ENCODE results near the gene CFDP1. TPM values are rescaled to one million over a fixed set of nuclear protein-coding genes. Genes with fewer than 3 reads are reported as not detected.

Gene CFDP1
- polyA plus RNA-seq, 2 of the 4 experiments (the other 2 are of a cell fraction), result 70.2 to 72.8 TPM

DNA sequence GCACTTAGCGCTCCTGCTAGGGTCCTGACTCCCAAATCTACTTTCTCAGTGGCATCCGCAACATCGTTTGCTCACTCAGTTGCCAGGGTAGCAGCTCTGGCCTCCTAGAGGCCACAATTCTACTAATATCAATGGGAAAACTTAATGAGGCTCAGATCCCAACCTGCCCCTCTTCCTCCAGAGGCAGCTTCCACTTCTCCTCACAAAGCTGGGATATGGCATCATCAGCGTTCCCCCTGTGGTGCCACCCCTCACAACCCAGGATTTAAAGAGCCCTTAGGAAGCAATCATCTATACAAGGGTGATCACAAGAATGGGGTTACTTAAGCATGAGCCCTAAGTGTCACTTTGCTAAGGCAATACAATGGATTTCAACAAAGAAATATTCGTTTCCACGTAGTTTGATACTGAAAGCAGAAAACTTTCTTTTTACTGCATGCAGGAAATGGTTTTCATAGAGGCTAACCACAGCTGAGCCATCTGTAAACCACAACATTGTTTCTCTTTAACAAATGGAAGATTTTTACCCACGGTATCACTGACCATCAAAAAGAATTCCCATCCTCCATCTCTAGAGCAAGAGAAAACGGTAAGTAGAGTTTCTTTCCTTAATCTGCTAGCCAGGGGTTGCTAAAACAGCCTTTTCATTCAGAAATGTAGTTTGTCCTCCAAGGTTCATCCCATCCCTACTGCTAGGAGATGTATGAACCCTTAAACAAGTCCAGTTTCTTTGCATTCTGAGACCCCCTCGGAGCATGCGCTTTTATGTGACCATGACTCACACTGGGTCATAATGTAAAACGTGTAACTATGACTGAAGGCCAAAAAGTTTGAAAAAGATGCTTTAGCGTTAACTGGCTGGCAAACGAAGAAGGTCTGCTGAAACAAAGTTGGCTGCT is 113.5 kb downstream of the CFDP1 start (continued):
- no peak for TF ChIP-seq MAFK (IDR thresholded peaks at IDR 0.05; ENCODE audit: partially characterized antibody)

DNA sequence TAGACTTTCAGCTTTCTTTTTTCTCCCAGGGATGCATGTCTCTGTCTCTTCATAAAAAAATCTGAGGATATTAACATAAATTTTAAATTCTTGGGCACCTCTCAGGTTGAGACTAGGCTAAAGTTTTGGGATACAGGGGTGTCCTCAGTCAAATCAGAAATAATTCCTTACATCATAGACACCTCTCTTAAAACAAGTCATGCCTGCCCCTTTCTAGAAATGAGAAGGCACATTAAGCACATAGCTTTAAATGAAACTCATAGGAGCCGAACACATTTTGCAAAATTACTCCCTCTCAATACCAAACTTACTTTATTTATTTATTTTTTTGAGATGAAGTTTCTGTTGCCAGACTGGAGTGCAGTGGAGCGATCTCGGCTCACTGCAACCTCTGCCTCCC is 114.6 kb downstream of the CFDP1 start:
- no peaks in the 10 kb centered on the region for H3K9me3 ChIP-seq
- no peak overlapping the region for H3K4me3 ChIP-seq
- WGBS (ENCODE audit: missing lambda C conversion rate), result 95% methylated on average over 3 of the region's 3 CpGs
- ATAC-seq (no peak), FAIRE-seq (no peak), DNase-seq (ENCODE audit: low read depth in 1 of 2, low spot score in 1 of 2) (no peak)
- H3K27ac ChIP-seq, result no peak overlapping the region
- H3K4me2 ChIP-seq, result no peak overlapping the region
- POLR2A ChIA-PET, result interaction anchor here (0.7 kb wide), 1 partner anchor 125 kb away, joined by 3 read pairs; no protein-coding TSS in a partner anchor
- H3K4me1 ChIP-seq, result no peaks in the 10 kb centered on the region
- CTCF ChIA-PET, result interaction anchor here (1.6 kb wide), 1 partner anchor 12 kb away, joined by 5 read pairs; no protein-coding TSS in a partner anchor
- TF ChIP-seq CEBPB (IDR thresholded peaks at IDR 0.05), result no peak
- TF ChIP-seq, protein P1, sequence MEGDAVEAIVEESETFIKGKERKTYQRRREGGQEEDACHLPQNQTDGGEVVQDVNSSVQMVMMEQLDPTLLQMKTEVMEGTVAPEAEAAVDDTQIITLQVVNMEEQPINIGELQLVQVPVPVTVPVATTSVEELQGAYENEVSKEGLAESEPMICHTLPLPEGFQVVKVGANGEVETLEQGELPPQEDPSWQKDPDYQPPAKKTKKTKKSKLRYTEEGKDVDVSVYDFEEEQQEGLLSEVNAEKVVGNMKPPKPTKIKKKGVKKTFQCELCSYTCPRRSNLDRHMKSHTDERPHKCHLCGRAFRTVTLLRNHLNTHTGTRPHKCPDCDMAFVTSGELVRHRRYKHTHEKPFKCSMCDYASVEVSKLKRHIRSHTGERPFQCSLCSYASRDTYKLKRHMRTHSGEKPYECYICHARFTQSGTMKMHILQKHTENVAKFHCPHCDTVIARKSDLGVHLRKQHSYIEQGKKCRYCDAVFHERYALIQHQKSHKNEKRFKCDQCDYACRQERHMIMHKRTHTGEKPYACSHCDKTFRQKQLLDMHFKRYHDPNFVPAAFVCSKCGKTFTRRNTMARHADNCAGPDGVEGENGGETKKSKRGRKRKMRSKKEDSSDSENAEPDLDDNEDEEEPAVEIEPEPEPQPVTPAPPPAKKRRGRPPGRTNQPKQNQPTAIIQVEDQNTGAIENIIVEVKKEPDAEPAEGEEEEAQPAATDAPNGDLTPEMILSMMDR (IDR thresholded peaks at IDR 0.05), result no peak
- TF ChIP-seq TP53 (CRISPR knock-in tag; IDR thresholded peaks at IDR 0.05), result no peak
- TF ChIP-seq JUNB (IDR thresholded peaks at IDR 0.05), result no peak
- TF ChIP-seq CHD2 (IDR thresholded peaks at IDR 0.05; ENCODE audit: low read length, partially characterized antibody), result no peak
- no peak for TF ChIP-seq RARB (CRISPR knock-in tag; IDR thresholded peaks at IDR 0.05)

GRCh38 chr16:75317532-75317931 is 115.8 kb downstream of the CFDP1 start:
- ATAC-seq (no peak), DNase-seq (ENCODE audit: low read depth in 1 of 2, low spot score in 1 of 2) (no peak), FAIRE-seq (no peak)
- 94% methylated on average over 4 of the region's 4 CpGs for WGBS (ENCODE audit: missing lambda C conversion rate)
- ChIA-PET POLR2A (no interaction called here), CTCF (no interaction called here)
- no peak overlapping the region for H3K4me2 ChIP-seq
- no peaks in the 10 kb centered on the region for H3K9me3 ChIP-seq
- H3K4me3 ChIP-seq, result no peak overlapping the region
- H3K4me1 ChIP-seq, result no peaks in the 10 kb centered on the region
- TF ChIP-seq POLR2A (IDR thresholded peaks at IDR 0.05; ENCODE audit: low read length) (no peak), KDM5A (IDR thresholded peaks at IDR 0.05) (no peak), MAFK (IDR thresholded peaks at IDR 0.05; ENCODE audit: partially characterized antibody) (no peak), CEBPB (IDR thresholded peaks at IDR 0.05) (no peak), RNF2 (IDR thresholded peaks at IDR 0.05; ENCODE audit: borderline replicate concordance, low read depth) (no peak), JUN (IDR thresholded peaks at IDR 0.05) (no peak), HOXB13 (CRISPR knock-in tag; IDR thresholded peaks at IDR 0.05; ENCODE audit: low read depth) (no peak)
- TF ChIP-seq, protein P2, sequence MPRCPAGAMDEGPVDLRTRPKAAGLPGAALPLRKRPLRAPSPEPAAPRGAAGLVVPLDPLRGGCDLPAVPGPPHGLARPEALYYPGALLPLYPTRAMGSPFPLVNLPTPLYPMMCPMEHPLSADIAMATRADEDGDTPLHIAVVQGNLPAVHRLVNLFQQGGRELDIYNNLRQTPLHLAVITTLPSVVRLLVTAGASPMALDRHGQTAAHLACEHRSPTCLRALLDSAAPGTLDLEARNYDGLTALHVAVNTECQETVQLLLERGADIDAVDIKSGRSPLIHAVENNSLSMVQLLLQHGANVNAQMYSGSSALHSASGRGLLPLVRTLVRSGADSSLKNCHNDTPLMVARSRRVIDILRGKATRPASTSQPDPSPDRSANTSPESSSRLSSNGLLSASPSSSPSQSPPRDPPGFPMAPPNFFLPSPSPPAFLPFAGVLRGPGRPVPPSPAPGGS (IDR thresholded peaks at IDR 0.05), result no peak
- H3K27ac ChIP-seq, result no peak overlapping the region

- 92% methylated on average over 7 of the region's 7 CpGs for WGBS (ENCODE audit: missing lambda C conversion rate)
- H3K4me1 ChIP-seq, result no peaks in the 10 kb centered on the region
- ChIA-PET POLR2A (no interaction called here), CTCF (no interaction called here)
- no peak overlapping the region for H3K27ac ChIP-seq
- no peaks in the 10 kb centered on the region for H3K9me3 ChIP-seq
- TF ChIP-seq KDM5A (IDR thresholded peaks at IDR 0.05) (no peak), PBX3 (IDR thresholded peaks at IDR 0.05) (no peak), RAD21 (conservative IDR thresholded peaks at IDR 0.05 in 1 of 2, IDR thresholded peaks at IDR 0.05 in 1 of 2) (no peak), FOSB (CRISPR knock-in tag; IDR thresholded peaks at IDR 0.05) (no peak), HEYL (CRISPR knock-in tag; IDR thresholded peaks at IDR 0.05) (no peak), EHF (CRISPR knock-in tag; IDR thresholded peaks at IDR 0.05) (no peak), RNF2 (IDR thresholded peaks at IDR 0.05; ENCODE audit: borderline replicate concordance, low read depth) (no peak), MAZ (IDR thresholded peaks at IDR 0.05; ENCODE audit: borderline replicate concordance, low read depth, low read length) (no peak)
- DNase-seq (ENCODE audit: low read depth in 1 of 2, low spot score in 1 of 2) (no peak), FAIRE-seq (no peak), ATAC-seq (no peak)
- no peak overlapping the region for H3K4me2 ChIP-seq
- no peak overlapping the region for H3K4me3 ChIP-seq
Measured at GRCh38 chr16:75317101-75317522, 116.2 kb downstream of the CFDP1 start.
